Panc1 (cell line): Measurements from ENCODE around the gene BMP7. TPM values are rescaled to one million over a fixed set of nuclear protein-coding genes. Genes with fewer than 3 reads are reported as not detected.
"Not testable (repeated sequence)": the region's sequence is repeated elsewhere in the genome, so short reads cannot be mapped to it uniquely, and the experiment has no call there.

Source experiments
- ATAC-seq: fragments of 200-7000 bp; cut with Tn5 transposase; 2 replicates; pipeline ENCODE4 v1.9.1; 2020; ENCODE audit warnings: mild to moderate bottlenecking, moderate library complexity
- BruUV-seq: library from RNA; stranded (reverse); fragments of 400-500 nt; replicated peaks from 2 replicates; lab custom pipeline; 2021; lab: Mats Ljungman, UMichigan
- CTCF ChIA-PET: fragments of 300-600 bp; sonication (Branson Sonifier 250); formaldehyde crosslinking; loops from one replicate; lab custom pipeline; 2022; ENCODE audit warnings: antibody characterized with exemption; lab: Charles Lee
- POLR2A ChIA-PET: fragments of 300-600 bp; sonication (Branson Sonifier 250); formaldehyde crosslinking; loops from one replicate; lab custom pipeline; 2022; ENCODE audit warnings: antibody characterized with exemption; lab: Charles Lee
- DNase-seq: peaks from one replicate; pipeline ENCODE4 v3.0.0-alpha.2; 2010; ENCODE audit warnings: low read depth, low spot score
- H3K27ac ChIP-seq: 2 replicates; pipeline ENCODE4 v1.5.1; 2011; ENCODE audit warnings: mild to moderate bottlenecking, low read length, inconsistent platforms
- H3K27me3 ChIP-seq: fragments of 200-500 bp; sonication (Bioruptor generic); 2 replicates; pipeline ENCODE4 v1.6.0; 2014; ENCODE audit warnings: low read length, inconsistent platforms; ENCODE audit not compliant: control insufficient read depth, insufficient read depth
- H3K36me3 ChIP-seq: fragments of 200-500 bp; sonication (Bioruptor generic); 2 replicates; pipeline ENCODE4 v1.5.1; 2014; ENCODE audit warnings: inconsistent platforms, mild to moderate bottlenecking, low read length, moderate library complexity; ENCODE audit not compliant: control insufficient read depth, insufficient read depth
- H3K4me1 ChIP-seq: 2 replicates; pipeline ENCODE4 v1.5.1; 2011; ENCODE audit warnings: inconsistent platforms, mild to moderate bottlenecking, low read length, moderate library complexity; ENCODE audit not compliant: control insufficient read depth, insufficient read depth
- H3K4me3 ChIP-seq, 2 experiments: 2 replicates each; pipeline ENCODE4 v1.5.1; 2011 to 2012; ENCODE audit warnings: low read depth in 2 of 2, low read length in 2 of 2, mild to moderate bottlenecking in 2 of 2, inconsistent platforms in 1 of 2, moderate library complexity in 1 of 2
- H3K9me3 ChIP-seq: fragments of 200-500 bp; sonication (Bioruptor generic); 2 replicates; pipeline ENCODE4 v1.5.1; 2014; ENCODE audit warnings: low read depth, mild to moderate bottlenecking, inconsistent platforms, low read length, moderate library complexity; ENCODE audit not compliant: control insufficient read depth, insufficient read depth
- POLR2AphosphoS5 ChIP-seq: IDR thresholded peaks from 2 replicates; pipeline ENCODE4 v1.6.1; 2012; ENCODE audit warnings: mild to moderate bottlenecking, low read depth, low read length, moderate library complexity
- REST ChIP-seq, 2 experiments: IDR thresholded peaks; 2 replicates each; pipeline ENCODE4 v1.6.1; 2011 to 2012; ENCODE audit warnings: low read depth in 2 of 2, control low read depth in 1 of 2, low read length in 1 of 2, mild to moderate bottlenecking in 1 of 2, moderate library complexity in 1 of 2; ENCODE audit not compliant: insufficient read depth in 1 of 2
- in situ Hi-C: cut with HindIII; loops from 2 replicates; pipeline ENCODE4 v1.10.0; 2016; ENCODE audit warnings: low sequenced_read_pairs, low pct_unique_long_range_greater_than_20kb
- intact Hi-C: fragments of 100-400 bp; cut with micrococcal nuclease; formaldehyde crosslinking; loops from one replicate; pipeline ENCODE4 v1.10.0; 2022; ENCODE audit not compliant: unreplicated experiment
- total RNA-seq: library from RNA; stranded (reverse); gene quantifications from one replicate; pipeline ENCODE4 v1.2.1, GENCODE V29; 2021; ENCODE audit not compliant: unreplicated experiment

Gene BMP7
- total RNA-seq, 1 experiment from 2014 or later = 11.5 TPM

- H3K27me3 ChIP-seq = no peaks in the 10 kb centered on the region
- H3K27ac ChIP-seq = no peak overlapping the region
- ChIA-PET CTCF (no interaction called here), POLR2A (no interaction called here)
- no peaks in the 10 kb centered on the region for H3K9me3 ChIP-seq
- no peak overlapping the region for H3K4me3 ChIP-seq
- intact Hi-C loops (no loop called here), in situ Hi-C loops (no loop called here)
- no peak for TF ChIP-seq POLR2AphosphoS5
- H3K36me3 ChIP-seq = no peaks in the 10 kb centered on the region
- no TSS peak for BruUV-seq
- DNase-seq = no peak
- no peaks in the 10 kb centered on the region for H3K4me1 ChIP-seq
- no peak for ATAC-seq
Observed at GRCh38 chr20:57240581-57241362, 25.7 kb downstream of the BMP7 start.

GRCh38 chr20:57239725-57240124, 26.7 kb downstream of the BMP7 start:
- ATAC-seq, CTCF ChIA-PET, DNase-seq, H3K36me3 ChIP-seq, H3K9me3 ChIP-seq, H3K27ac ChIP-seq, H3K27me3 ChIP-seq, POLR2A ChIA-PET, in situ Hi-C loops, intact Hi-C loops, BruUV-seq, H3K4me3 ChIP-seq, H3K4me1 ChIP-seq: not testable (repeated sequence)

- CTCF ChIA-PET = interaction anchor here (0.6 kb wide), 1 partner anchor 103 kb away, joined by 3 read pairs; no protein-coding TSS in a partner anchor
- POLR2A ChIA-PET, BruUV-seq: not testable (repeated sequence)
Observed at GRCh38 chr20:57239324-57239723, 27.1 kb downstream of the BMP7 start.

GRCh38 chr20:57238089-57238488, 28.4 kb downstream of the BMP7 start:
- H3K27ac ChIP-seq = no peak overlapping the region
- intact Hi-C loops = no loop called here
- POLR2A ChIA-PET = no interaction called here
- no peak for ATAC-seq
- in situ Hi-C loops = no loop called here
- BruUV-seq = no TSS peak
- TF ChIP-seq REST (IDR thresholded peaks at IDR 0.05; ENCODE audit: insufficient read depth in 1 of 2, low read depth in 2 of 2, low read length in 1 of 2) = no peak
- no peaks in the 10 kb centered on the region; the same call in 1 of the 2 replicates for H3K27me3 ChIP-seq
- H3K36me3 ChIP-seq = no peaks in the 10 kb centered on the region
- no peaks in the 10 kb centered on the region for H3K9me3 ChIP-seq
- CTCF ChIA-PET = no interaction called here
- H3K4me1 ChIP-seq = no peaks in the 10 kb centered on the region
- H3K4me3 ChIP-seq = no peak overlapping the region
- DNase-seq = no peak

More at GRCh38 chr20:57239324-57239723, 27.1 kb downstream of the BMP7 start:
- H3K9me3 ChIP-seq, H3K36me3 ChIP-seq, intact Hi-C loops, ATAC-seq, H3K27ac ChIP-seq, in situ Hi-C loops, H3K4me1 ChIP-seq, DNase-seq, H3K27me3 ChIP-seq, H3K4me3 ChIP-seq: not testable (repeated sequence)
